ENCODE measurements around the gene TPCN1. TPM values are rescaled to one million over a fixed set of nuclear protein-coding genes. Genes with fewer than 3 reads are reported as not detected.

Gene TPCN1
- total RNA-seq, 1 donor from 2014 or later: 55.6 TPM

DNA sequence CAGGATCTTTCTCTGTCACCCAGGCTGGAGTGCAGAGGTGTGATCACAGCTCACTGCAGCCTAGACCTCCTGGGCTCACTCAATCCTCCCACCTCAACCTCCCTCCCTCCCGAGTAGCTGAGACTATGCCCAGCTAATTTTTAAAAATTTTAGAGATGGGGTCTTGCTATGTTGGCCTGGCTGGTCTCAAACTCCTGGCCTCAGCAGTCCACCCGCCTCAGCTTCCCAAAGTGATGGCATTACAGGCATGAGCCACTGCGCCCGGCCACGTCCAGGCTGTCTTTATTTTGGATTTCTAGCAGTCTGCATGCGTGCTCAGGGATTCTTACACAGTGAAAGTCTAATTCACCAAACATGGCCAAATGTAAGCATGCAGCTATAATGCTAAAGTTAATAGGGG, 95.9 kb downstream of the TPCN1 start:
- no peak overlapping the region for H3K4me3 Mint-ChIP-seq
- H3K36me3 Mint-ChIP-seq: peaks cover 15% of the 10 kb centered on the region
- H3K4me1 Mint-ChIP-seq (ENCODE audit: unreplicated experiment): peaks cover 3% of the 10 kb centered on the region
- no peak overlapping the region for H3K27ac Mint-ChIP-seq
- no peaks in the 10 kb centered on the region for H3K27me3 Mint-ChIP-seq
- H3K9me3 Mint-ChIP-seq: no peaks in the 10 kb centered on the region
- DNase-seq (ENCODE audit: extremely low spot score, unreplicated experiment): no peak
- TF ChIP-seq, protein P1, sequence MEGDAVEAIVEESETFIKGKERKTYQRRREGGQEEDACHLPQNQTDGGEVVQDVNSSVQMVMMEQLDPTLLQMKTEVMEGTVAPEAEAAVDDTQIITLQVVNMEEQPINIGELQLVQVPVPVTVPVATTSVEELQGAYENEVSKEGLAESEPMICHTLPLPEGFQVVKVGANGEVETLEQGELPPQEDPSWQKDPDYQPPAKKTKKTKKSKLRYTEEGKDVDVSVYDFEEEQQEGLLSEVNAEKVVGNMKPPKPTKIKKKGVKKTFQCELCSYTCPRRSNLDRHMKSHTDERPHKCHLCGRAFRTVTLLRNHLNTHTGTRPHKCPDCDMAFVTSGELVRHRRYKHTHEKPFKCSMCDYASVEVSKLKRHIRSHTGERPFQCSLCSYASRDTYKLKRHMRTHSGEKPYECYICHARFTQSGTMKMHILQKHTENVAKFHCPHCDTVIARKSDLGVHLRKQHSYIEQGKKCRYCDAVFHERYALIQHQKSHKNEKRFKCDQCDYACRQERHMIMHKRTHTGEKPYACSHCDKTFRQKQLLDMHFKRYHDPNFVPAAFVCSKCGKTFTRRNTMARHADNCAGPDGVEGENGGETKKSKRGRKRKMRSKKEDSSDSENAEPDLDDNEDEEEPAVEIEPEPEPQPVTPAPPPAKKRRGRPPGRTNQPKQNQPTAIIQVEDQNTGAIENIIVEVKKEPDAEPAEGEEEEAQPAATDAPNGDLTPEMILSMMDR (conservative IDR thresholded peaks at IDR 0.05): no peak

DNA sequence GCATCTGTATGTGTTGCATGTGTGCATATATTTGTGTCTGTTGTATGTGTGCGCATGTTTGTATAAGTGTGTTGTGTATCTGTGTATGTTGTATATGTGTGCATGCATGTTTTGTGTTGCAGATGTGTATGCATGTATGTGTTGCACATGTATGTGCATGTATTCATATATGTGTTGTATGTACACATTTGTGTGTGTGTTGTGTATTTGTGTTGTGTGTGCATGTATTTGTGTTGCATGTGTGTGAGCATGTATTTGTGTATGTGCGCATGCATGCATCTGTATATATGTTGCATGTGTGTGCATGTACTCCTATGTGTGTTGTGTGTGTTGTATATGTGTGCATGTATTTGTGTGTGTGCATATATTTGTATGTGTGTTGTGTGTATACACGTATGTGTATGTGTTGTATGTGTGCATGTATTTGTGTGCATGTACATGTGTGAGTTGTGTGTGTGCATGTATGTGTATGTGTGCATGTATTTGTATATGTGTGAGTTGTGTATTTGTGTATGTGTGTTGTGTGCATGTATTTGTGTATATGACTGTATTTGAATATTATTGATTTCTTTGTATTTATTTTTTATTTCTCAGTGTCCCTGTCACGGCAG, 96.9 kb downstream of the TPCN1 start:
- TF ChIP-seq, protein P1 (conservative IDR thresholded peaks at IDR 0.05): no peak
- Mint-ChIP-seq H3K27me3 (no peaks in the 10 kb centered on the region), H3K4me3 (no peak overlapping the region), H3K36me3 (peaks cover 20% of the 10 kb centered on the region), H3K4me1 (ENCODE audit: unreplicated experiment) (peaks cover 3% of the 10 kb centered on the region), H3K9me3 (no peaks in the 10 kb centered on the region), H3K27ac (no peak overlapping the region)
- no peak for DNase-seq (ENCODE audit: extremely low spot score, unreplicated experiment)

DNA sequence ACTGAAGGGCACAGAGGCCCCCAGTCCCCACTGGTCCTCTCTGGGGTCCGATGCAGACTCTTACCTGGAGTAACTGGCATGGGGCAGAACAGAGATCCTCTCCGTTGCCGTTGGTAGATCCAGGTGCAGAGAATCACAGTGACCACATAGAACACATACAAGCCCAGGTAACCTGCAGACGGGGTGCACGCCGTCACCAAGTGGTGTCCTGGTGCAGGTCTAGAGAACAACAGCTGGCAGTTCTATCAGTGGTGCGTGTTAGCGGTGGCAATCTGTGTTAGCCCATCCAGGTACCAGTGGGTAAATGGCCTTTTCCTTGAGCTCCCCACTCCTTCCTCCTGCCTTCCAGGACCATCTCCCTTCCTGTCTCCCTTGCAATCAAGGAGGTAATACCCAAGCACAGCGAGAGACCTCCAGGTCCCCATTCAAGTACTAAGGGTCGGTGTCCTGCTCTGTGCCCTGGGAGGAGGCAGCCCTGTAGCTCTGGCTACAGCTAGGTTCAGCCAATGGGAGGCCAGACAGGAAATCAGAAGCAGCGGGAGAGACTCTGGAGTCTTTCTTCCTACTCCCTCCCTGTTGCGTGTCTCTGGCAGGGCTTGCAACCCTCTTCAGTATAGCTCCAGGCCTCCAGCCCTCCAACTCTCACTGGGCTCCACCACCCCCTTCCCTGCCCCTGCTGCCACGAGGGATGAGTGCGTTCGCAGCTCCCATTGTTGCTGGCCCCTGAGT, 97.8 kb downstream of the TPCN1 start:
- TF ChIP-seq, protein P1 (conservative IDR thresholded peaks at IDR 0.05): no peak
- Mint-ChIP-seq H3K4me1 (ENCODE audit: unreplicated experiment) (peaks cover 3% of the 10 kb centered on the region), H3K36me3 (peaks cover 20% of the 10 kb centered on the region), H3K27ac (no peak overlapping the region), H3K9me3 (no peaks in the 10 kb centered on the region), H3K27me3 (no peaks in the 10 kb centered on the region), H3K4me3 (no peak overlapping the region)
- no peak for DNase-seq (ENCODE audit: extremely low spot score, unreplicated experiment)

DNA sequence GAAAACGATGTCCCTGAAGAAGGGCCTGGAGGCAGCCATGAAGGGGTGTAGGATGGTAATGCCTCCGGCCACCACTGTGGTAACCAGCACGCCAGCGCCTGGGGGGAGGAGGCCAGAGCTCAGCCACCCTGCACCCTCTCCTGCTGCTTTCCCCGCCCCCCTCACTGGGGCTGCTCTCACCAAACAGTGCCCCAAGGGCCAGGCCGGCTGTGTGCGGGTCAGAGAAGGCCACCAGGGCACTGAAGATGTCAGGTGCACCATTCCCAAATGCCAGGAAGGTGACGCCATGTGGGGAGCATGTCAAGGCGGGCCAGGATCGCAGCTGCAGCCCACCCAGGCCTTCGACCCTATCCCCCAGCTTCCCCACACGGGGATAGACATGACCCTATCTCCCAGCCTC, 99.1 kb downstream of the TPCN1 start:
- peaks cover 20% of the 10 kb centered on the region for H3K36me3 Mint-ChIP-seq
- no peaks in the 10 kb centered on the region for H3K9me3 Mint-ChIP-seq
- no peak for DNase-seq (ENCODE audit: extremely low spot score, unreplicated experiment)
- no peaks in the 10 kb centered on the region for H3K27me3 Mint-ChIP-seq
- H3K4me3 Mint-ChIP-seq: no peak overlapping the region
- no peak overlapping the region for H3K27ac Mint-ChIP-seq
- H3K4me1 Mint-ChIP-seq (ENCODE audit: unreplicated experiment): no peaks in the 10 kb centered on the region
- TF ChIP-seq, protein P1 (conservative IDR thresholded peaks at IDR 0.05): no peak

DNA sequence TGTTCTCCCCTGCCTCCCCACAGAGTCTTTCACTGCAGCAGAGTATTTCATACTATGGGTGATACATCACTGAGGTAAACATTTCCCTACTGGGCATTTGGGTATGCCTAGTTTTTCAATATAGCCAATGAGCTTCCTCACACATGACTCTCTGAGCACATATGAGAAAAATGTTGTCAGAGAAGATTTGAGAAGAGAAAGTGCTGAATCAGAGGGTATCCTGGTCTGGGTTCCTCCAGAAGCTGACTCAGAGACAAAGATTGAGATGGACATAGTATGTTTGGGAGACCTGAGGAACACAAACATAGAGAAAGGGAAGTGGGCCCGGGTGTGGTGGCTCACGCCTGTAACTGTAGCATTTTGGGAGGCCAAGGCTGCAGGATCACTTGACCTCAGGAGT, 101.1 kb downstream of the TPCN1 start:
- Mint-ChIP-seq H3K4me1 (ENCODE audit: unreplicated experiment) (no peaks in the 10 kb centered on the region), H3K9me3 (no peaks in the 10 kb centered on the region), H3K27me3 (no peaks in the 10 kb centered on the region), H3K36me3 (peaks cover 20% of the 10 kb centered on the region), H3K4me3 (peak overlapping the region; percentile 41), H3K27ac (peak overlapping the region; percentile 93)
- TF ChIP-seq, protein P1 (conservative IDR thresholded peaks at IDR 0.05): no peak
- no peak for DNase-seq (ENCODE audit: extremely low spot score, unreplicated experiment)

Data from type B pancreatic cell (in vitro differentiated cells).